ENCODE data around the gene VLDLR. TPM values are rescaled to one million over a fixed set of nuclear protein-coding genes. Genes with fewer than 3 reads are reported as not detected.

The VLDLR gene
- total and polyA plus RNA-seq, 2 of the 13 experiments (the other 11 are each of a cell fraction or from before 2014, with no cell fraction given): 3.4 to 10.5 TPM

DNA sequence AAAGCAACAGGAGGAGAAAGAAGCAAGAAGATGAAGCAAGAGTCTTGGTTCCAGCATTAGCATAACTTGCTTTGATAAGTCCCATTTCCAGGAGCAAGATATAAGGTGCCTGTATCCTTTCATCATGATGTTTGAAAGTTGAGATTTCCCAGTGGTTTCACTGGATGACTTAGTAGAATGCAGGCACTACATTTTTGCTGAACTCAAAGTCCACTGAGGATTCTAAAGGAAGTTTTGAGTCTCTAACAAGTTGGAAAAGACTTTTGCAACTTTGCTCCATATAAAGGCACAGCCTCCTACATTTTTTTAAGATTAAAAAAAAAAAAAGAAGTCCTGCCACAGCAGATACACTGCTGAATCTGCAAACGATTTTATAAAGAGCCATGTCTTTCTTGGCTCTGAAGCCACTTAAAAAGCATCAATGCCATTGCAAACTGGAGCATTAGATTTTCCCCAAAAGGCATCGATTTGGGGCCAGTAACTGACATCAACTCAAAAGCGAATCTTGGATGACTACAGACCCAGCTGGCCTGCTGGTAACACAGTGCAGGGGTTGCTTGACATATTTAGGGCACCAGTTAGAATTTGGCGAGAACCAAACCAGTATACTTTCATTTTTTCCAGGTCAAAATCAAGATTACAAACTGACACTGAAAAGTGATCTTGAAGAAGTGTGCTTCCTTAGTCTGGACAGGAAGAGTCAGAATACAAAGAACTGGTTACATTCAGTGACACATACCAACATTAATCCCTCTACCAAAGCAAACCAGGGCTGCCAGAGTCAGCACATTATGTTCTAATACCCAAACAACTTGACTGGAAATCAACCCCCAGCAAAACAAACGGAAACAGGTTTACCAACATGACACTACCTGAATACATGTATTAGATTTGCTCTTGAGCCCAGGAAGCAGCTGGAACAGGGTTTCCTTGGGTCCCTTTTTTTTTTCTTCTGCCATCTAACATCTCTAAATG lies 56.6 kb downstream of the VLDLR start:
- Histone ChIP-seq H3K4me3 (replicated peaks in 1 of 3; ENCODE audit: insufficient read depth in 1 of 3, low read depth in 2 of 3, low read length in 3 of 3) (no peak overlapping the region), H3K36me3 (replicated peaks in 1 of 2; ENCODE audit: control insufficient read depth in 1 of 2, insufficient read depth in 2 of 2, low read length in 2 of 2) (no peaks in the 10 kb centered on the region), H3K9ac (ENCODE audit: insufficient read depth, low read depth, low read length) (no peak overlapping the region), H2AFZ (ENCODE audit: low read length) (no peak overlapping the region), H3K27me3 (ENCODE audit: control insufficient read depth in 1 of 2, insufficient read depth in 2 of 2, low read length in 2 of 2) (no peaks in the 10 kb centered on the region), H3K4me2 (ENCODE audit: low read depth, low read length) (no peak overlapping the region), H3K27ac (ENCODE audit: extremely low read length, insufficient read depth, low read length) (no peak overlapping the region), H3K79me2 (ENCODE audit: insufficient read depth, low read length) (no peaks in the 10 kb centered on the region), H4K20me1 (ENCODE audit: insufficient read depth, low read length) (no peaks in the 10 kb centered on the region), H3K9me3 (ENCODE audit: low read length) (no peaks in the 10 kb centered on the region), H3K4me1 (ENCODE audit: insufficient read depth, low read length) (peaks cover 27% of the 10 kb centered on the region)
- DNase-seq (ENCODE audit: low spot score): no peak
- no peak for FAIRE-seq
- WGBS (ENCODE audit: low lambda C conversion rate): 49% methylated on average over 5 of the region's 5 CpGs
- in situ Hi-C loops (cut with HindIII; ENCODE audit: extremely low pct_ligation_motif_present, low pct_unique_long_range_greater_than_20kb): no loop called here
- no TSS peak for BruUV-seq (replicated peaks)
- ATAC-seq: no peak
- ChIA-PET CTCF (ENCODE audit: low intra/inter-chr PET ratio, low total read pairs) (no interaction called here), POLR2A (no interaction called here)
- no peak for TF ChIP-seq ATF7-NPFF (CRISPR knock-in tag; IDR thresholded peaks at IDR 0.05; ENCODE audit: low read depth)
- TF ChIP-seq ZFP90 (CRISPR knock-in tag; IDR thresholded peaks at IDR 0.05; ENCODE audit: borderline replicate concordance): no peak
- TF ChIP-seq, protein P1, sequence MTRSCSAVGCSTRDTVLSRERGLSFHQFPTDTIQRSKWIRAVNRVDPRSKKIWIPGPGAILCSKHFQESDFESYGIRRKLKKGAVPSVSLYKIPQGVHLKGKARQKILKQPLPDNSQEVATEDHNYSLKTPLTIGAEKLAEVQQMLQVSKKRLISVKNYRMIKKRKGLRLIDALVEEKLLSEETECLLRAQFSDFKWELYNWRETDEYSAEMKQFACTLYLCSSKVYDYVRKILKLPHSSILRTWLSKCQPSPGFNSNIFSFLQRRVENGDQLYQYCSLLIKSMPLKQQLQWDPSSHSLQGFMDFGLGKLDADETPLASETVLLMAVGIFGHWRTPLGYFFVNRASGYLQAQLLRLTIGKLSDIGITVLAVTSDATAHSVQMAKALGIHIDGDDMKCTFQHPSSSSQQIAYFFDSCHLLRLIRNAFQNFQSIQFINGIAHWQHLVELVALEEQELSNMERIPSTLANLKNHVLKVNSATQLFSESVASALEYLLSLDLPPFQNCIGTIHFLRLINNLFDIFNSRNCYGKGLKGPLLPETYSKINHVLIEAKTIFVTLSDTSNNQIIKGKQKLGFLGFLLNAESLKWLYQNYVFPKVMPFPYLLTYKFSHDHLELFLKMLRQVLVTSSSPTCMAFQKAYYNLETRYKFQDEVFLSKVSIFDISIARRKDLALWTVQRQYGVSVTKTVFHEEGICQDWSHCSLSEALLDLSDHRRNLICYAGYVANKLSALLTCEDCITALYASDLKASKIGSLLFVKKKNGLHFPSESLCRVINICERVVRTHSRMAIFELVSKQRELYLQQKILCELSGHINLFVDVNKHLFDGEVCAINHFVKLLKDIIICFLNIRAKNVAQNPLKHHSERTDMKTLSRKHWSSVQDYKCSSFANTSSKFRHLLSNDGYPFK (CRISPR knock-in tag; IDR thresholded peaks at IDR 0.05; ENCODE audit: borderline replicate concordance): no peak
- TF ChIP-seq, protein P2, sequence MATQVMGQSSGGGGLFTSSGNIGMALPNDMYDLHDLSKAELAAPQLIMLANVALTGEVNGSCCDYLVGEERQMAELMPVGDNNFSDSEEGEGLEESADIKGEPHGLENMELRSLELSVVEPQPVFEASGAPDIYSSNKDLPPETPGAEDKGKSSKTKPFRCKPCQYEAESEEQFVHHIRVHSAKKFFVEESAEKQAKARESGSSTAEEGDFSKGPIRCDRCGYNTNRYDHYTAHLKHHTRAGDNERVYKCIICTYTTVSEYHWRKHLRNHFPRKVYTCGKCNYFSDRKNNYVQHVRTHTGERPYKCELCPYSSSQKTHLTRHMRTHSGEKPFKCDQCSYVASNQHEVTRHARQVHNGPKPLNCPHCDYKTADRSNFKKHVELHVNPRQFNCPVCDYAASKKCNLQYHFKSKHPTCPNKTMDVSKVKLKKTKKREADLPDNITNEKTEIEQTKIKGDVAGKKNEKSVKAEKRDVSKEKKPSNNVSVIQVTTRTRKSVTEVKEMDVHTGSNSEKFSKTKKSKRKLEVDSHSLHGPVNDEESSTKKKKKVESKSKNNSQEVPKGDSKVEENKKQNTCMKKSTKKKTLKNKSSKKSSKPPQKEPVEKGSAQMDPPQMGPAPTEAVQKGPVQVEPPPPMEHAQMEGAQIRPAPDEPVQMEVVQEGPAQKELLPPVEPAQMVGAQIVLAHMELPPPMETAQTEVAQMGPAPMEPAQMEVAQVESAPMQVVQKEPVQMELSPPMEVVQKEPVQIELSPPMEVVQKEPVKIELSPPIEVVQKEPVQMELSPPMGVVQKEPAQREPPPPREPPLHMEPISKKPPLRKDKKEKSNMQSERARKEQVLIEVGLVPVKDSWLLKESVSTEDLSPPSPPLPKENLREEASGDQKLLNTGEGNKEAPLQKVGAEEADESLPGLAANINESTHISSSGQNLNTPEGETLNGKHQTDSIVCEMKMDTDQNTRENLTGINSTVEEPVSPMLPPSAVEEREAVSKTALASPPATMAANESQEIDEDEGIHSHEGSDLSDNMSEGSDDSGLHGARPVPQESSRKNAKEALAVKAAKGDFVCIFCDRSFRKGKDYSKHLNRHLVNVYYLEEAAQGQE (IDR thresholded peaks at IDR 0.05; ENCODE audit: borderline replicate concordance in 1 of 2, low read depth in 1 of 2, low read length in 2 of 2): no peak
- no peak for TF ChIP-seq ADNP (CRISPR knock-in tag; IDR thresholded peaks at IDR 0.05)
- TF ChIP-seq ZNF580 (CRISPR knock-in tag; IDR thresholded peaks at IDR 0.05; ENCODE audit: borderline replicate concordance, low read depth): no peak
- TF ChIP-seq MTA1 (CRISPR knock-in tag; IDR thresholded peaks at IDR 0.05; ENCODE audit: borderline replicate concordance): no peak
- no peak for TF ChIP-seq ZNF512B (CRISPR knock-in tag; IDR thresholded peaks at IDR 0.05; ENCODE audit: borderline replicate concordance)
- no peak for TF ChIP-seq ZNF251 (CRISPR knock-in tag; IDR thresholded peaks at IDR 0.05)
- TF ChIP-seq SMAD1 (CRISPR knock-in tag; IDR thresholded peaks at IDR 0.05; ENCODE audit: borderline replicate concordance, low read depth): no peak
- intact Hi-C loops (cut with micrococcal nuclease; ENCODE audit: unreplicated experiment): no loop called here
